GM19238 (cell line): ENCODE measurements around the gene THG1L.
A peak's percentile ranks its signal among the peaks of the same experiment; 100 is the strongest.
"Not testable (repeated sequence)": the region's sequence is repeated elsewhere in the genome, so short reads cannot be mapped to it uniquely, and the experiment has no call there.

ENCODE experiments used
- DNase-seq: peaks from one replicate; pipeline ENCODE4 v3.0.0; 2011; ENCODE audit warnings: low spot score; ENCODE audit not compliant: insufficient read length

THG1L gene

GRCh38 chr5:157726607-157727006 is 4.6 kb upstream of the THG1L start:
- not testable (repeated sequence) for DNase-seq

- DNase-seq, result not testable (repeated sequence)
Observed at GRCh38 chr5:157727858-157728257, 3.4 kb upstream of the THG1L start.

DNA sequence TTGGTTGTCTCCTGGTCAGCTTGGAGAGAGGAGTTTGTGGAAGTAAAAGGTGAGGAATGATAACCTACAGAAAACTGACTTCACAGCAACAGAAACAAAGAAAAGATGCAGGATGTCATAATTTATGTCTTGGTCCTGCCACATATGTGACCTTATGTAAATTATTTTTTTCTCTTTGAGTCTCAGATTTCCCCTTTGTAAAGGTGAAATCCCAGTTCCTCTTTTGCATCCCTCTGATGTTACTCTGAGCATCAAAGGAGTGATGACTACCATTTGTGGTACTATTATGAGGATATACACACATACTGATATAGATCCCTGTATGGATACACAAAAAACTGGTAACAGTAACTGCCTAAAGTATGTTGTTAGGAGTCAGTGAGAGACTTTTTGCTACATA is 1.4 kb upstream of the THG1L start:
- DNase-seq, result peak; percentile 19

DNA sequence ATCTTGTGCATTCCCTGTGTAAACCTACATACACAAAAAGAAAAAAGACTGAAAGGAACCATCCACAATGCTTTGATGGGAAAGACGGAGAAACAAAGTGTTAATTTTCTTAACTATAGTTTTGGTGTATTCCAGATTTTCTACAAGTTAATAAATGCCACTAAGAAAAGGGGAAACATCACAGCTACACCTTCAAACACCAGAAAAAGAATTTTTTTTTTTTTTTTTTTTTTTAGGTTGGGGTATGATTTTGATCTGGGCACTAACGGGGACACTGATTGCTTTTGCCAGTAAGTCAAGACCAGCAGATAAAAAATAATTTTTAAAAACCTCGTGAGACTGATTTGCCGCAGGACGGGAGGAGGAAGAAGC is 334 bp upstream of the THG1L start:
- DNase-seq, result no peak

DNA sequence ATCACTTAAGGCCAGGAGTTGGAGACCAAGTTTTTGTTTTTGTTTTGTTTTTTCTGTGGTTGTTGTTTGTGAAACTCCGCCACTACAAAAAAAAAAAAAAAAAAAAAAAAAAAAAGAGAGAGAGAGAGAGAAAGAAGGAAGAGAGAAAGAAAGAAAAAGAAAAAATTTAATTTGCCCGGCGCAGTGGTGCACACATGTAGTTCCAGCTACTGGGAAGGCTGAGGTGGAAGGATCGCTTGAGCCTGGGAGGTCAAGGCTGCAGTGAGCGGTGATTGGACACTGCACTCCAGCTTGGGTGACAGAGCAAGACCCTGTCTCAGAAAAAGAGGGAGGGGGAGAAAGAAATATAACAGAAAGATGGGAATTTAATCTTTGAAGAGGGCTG is 902 bp downstream of the THG1L start:
- DNase-seq, result no peak

DNA sequence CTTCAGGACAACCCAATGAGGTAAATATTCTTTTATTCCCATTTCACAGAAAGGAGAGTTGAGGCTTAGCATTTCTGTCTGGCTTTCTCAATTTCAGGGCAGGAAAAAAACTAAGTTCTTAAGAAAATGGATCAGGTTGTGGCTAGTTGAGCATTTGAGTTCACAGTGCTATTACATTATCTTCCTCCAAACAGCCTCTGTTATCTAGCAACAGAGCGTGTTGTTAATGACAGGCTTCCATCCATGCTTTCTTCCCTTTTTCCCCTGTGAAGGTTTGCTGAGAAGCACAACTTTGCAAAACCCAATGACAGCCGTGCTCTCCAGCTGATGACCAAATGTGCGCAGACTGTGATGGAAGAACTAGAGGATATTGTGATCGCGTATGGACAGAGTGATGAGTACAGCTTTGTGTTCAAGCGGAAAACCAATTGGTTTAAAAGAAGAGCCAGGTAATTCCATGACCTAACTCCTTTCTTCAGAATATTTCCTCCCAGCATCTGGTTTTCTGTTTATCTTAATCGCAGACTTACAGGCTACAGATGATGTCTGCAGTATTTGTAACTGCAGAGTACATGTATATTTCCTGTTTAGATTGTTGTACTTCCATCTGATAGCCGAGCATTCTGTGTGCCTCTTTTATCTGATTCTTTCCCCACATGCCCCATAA is 1.5 kb downstream of the THG1L start:
- no peak for DNase-seq

- no peak for DNase-seq
Observed at GRCh38 chr5:157734436-157734835, 3.2 kb downstream of the THG1L start.

GRCh38 chr5:157735991-157736390 is 4.8 kb downstream of the THG1L start:
- no peak for DNase-seq

GRCh38 chr5:157739388-157740228 is 8.4 kb downstream of the THG1L start:
- no peak for DNase-seq

- no peak for DNase-seq
Observed at GRCh38 chr5:157740229-157740610, 9.0 kb downstream of the THG1L start.

GRCh38 chr5:157741131-157741530 is 9.9 kb downstream of the THG1L start:
- DNase-seq, result no peak

GRCh38 chr5:157743163-157744050 is 12.2 kb downstream of the THG1L start, which contains the start of gene LSM11:
LSM11 (plus strand) TSS chr5:157743712; CDS start chr5:157743751, 39 bp downstream.
- peak; percentile 90 for DNase-seq

DNA sequence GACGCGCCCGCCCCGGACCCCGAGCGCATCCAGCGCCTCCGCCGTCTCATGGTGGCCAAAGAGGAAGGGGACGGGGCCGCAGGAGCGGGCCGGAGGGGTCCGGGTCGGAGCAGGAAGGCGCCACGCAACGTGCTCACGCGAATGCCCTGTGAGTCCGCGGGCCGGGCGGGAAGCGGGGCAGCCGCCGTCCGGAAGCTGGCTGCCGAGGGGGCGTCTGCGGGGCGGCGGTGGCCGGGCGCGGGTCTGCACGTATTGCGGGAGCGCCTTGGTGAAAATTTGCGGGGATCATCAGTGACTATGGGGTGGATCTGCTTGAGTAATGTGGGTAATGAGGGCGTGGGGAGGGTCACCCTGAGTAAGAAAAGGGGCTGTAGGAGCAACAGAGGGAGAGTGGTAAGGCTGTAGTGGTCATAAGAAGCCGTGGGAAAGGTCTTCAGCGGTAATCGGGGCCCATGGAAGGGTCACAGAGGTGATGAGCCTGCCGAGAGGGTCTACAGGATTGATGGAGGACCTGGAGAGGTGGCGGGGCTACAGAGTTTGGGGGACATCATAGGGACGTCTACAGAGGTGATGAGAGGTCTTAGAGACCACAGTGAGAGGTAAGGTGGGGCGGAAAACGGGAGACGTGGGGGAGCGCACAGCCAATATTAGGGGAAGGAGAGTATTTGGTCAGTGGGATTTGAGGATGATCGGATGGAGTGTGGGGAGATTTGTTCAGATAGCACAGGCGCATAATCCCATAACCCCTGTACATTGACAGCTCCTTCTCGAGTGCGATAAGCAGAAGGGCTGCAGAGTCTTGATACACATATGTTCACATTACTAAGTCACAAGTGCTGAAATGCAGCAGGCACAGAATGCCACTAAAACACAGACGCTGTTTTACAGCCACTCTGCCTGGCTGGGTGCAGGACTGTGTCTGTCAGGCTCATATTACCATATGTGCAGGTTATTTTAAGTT is 13.1 kb downstream of the THG1L start:
- peak; percentile 35 for DNase-seq

GRCh38 chr5:157745041-157745456 is 13.8 kb downstream of the THG1L start:
- DNase-seq, result no peak

GRCh38 chr5:157747173-157747740 is 16.0 kb downstream of the THG1L start:
- DNase-seq, result no peak

DNA sequence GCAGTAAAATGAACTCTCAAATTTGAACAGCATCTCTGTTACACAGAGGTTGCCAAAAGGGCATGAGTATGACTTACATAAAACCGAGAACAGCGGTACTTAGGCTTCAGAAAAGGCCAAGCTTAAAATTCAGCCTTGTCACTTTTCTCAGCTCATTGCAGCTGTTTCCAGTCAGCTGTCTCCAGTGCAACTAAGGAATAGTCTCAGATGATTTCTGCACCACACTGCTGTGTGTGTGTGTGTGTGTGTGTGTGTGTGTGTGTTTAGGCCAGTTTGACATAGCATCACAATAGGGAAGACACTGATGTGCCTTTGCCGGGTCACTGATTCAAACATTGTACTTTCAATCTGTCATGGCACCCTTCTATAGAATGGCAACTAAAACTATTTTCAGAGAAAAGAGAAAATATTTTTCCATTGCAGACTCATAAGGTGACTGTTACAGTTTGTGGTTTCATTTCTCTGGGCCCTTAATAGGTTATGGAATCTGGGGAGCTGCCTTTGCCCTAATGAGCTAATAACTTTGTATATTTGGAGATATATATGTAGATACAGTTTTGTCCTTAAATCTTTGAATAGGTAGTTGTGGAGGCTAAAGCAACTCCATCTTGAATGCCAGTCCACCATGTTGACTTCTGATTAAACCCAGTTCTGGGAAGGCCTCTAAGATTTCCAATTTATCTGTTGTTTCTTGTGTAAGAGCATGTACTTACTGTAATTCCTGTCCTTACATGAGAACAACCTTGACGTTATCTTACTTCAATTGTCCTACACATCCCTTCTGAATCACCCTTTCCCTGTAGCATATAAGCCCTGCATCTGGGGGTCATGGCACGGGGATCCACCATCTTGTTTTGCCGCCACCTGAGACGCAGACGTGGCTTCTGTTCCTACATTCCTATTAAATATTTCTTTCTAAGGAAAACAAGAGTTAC is 16.8 kb downstream of the THG1L start:
- no peak for DNase-seq

DNA sequence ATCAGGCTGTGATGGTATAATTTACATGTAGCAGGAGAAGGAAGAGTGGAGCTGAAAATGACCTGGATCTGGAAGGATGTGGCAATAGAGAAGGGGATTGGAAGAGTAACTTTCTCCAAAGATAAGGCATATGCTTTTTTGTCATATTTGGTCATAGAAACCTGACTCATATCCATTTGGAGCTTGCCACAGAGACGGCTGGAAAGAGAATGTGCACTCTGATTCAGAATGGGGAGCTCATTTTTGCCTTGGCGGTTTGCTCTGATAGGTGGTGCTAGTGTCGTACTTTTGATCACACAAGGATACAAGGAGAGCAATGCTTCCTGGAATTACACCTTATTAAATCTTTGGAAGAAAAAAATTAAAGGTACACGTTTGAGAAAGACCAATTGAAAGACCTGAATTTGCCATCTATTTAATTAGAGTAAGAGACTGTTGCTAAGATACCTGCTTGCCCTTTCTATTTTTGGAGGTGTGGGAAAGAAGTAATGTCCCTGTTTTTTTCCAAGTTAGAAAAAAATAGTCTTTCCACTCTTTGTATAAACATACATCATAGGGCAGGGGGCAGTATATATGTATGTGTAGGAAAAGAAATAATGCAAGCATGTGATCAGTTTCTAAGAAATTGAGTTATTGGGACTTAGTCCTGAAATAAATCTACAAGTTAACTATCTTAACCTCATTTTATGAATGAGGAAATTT is 17.7 kb downstream of the THG1L start:
- DNase-seq, result no peak

DNA sequence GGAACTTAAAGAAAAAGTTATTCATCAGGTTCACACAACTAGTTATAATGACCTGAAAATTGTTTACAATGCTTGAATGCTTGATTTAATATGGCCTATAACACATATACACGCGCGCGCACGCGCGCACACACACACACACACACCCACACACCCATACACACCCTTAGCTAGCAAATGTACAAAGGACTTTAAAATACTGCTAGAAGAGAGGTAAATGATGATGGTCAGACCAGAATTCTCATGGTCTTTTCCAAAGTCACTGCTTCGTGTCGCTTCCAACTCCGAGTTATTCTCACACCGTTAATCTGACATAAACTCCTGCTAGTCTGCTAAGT is 18.2 kb downstream of the THG1L start:
- no peak for DNase-seq

- DNase-seq, result no peak
Observed at GRCh38 chr5:157750320-157750719, 19.1 kb downstream of the THG1L start.
